HEK293 (cell line): Measurements from ENCODE around the gene HLF.

Source experiments
- CTCF ChIA-PET: fragments of 350-600 bp; formaldehyde crosslinking; extraction: SDS; loops from one replicate; lab custom pipeline; 2021; ENCODE audit warnings: antibody characterized with exemption; lab: Yijun Ruan, JAX
- POLR2A ChIA-PET: fragments of 300-600 bp; formaldehyde crosslinking; extraction: SDS; loops from one replicate; lab custom pipeline; 2020; ENCODE audit warnings: antibody characterized with exemption, inconsistent platforms; lab: Yijun Ruan, JAX
- H3K27ac ChIP-seq: fragments of 200-500 bp; sonication (Bioruptor generic); 2 replicates; pipeline ENCODE4 v1.5.1; 2014; ENCODE audit warnings: low read depth, low read length, control low read depth, inconsistent platforms; ENCODE audit errors: extremely low read depth
- H3K36me3 ChIP-seq, 2 experiments: fragments of 200-500 bp in 1 of 2; sonication (Bioruptor generic) in 1 of 2; 1 replicate in 1 of 2; 2 replicates in 1 of 2; pipeline ENCODE4 v1.5.1; 2014 to 2017; ENCODE audit warnings: inconsistent platforms in 2 of 2, low read length in 2 of 2; ENCODE audit not compliant: control insufficient read depth in 2 of 2, insufficient read depth in 1 of 2
- H3K4me1 ChIP-seq: fragments of 200-500 bp; sonication (Bioruptor generic); 2 replicates; pipeline ENCODE4 v1.5.1; 2014; ENCODE audit warnings: mild to moderate bottlenecking, low read length, inconsistent platforms; ENCODE audit not compliant: control insufficient read depth, insufficient read depth
- H3K4me3 ChIP-seq: 2 replicates; pipeline ENCODE4 v1.5.1; 2011; ENCODE audit warnings: low read depth, mild to moderate bottlenecking, control low read depth, low read length, moderate library complexity
- H3K9me3 ChIP-seq: fragments of 200-500 bp; sonication (Bioruptor generic); 2 replicates; pipeline ENCODE4 v1.5.1; 2014; ENCODE audit warnings: low read depth, low read length, inconsistent platforms; ENCODE audit not compliant: control insufficient read depth, insufficient read depth
- GLI4 ChIP-seq: fragments of 450-650 bp; formaldehyde crosslinking; IDR thresholded peaks from 2 replicates; pipeline ENCODE4 v1.5.1; 2016; ENCODE audit warnings: missing biosample characterization, missing genetic modification characterization
- PATZ1 ChIP-seq: fragments of 450-650 bp; formaldehyde crosslinking; IDR thresholded peaks from 2 replicates; pipeline ENCODE4 v1.5.1; 2016; ENCODE audit warnings: missing biosample characterization, missing genetic modification characterization
- SCRT2 ChIP-seq: fragments of 450-650 bp; formaldehyde crosslinking; IDR thresholded peaks from 2 replicates; pipeline ENCODE4 v1.5.1; 2016; ENCODE audit warnings: missing biosample characterization, missing genetic modification characterization
- ZFP37 ChIP-seq: fragments of 450-650 bp; formaldehyde crosslinking; IDR thresholded peaks from 2 replicates; pipeline ENCODE4 v1.5.1; 2016; ENCODE audit warnings: missing biosample characterization, missing genetic modification characterization
- ZNF132 ChIP-seq: fragments of 450-650 bp; formaldehyde crosslinking; IDR thresholded peaks from 2 replicates; pipeline ENCODE4 v1.5.1; 2017; ENCODE audit warnings: missing biosample characterization, missing genetic modification characterization, borderline replicate concordance
- ZNF155 ChIP-seq: fragments of 450-650 bp; formaldehyde crosslinking; IDR thresholded peaks from 2 replicates; pipeline ENCODE4 v1.5.1; 2016; ENCODE audit warnings: missing biosample characterization, missing genetic modification characterization
- ZNF292 ChIP-seq: fragments of 450-650 bp; formaldehyde crosslinking; IDR thresholded peaks from 2 replicates; pipeline ENCODE4 v1.5.1; 2016; ENCODE audit warnings: low read depth, missing biosample characterization, missing genetic modification characterization, borderline replicate concordance
- ZNF302 ChIP-seq: fragments of 450-650 bp; formaldehyde crosslinking; IDR thresholded peaks from 2 replicates; pipeline ENCODE4 v1.5.1; 2016; ENCODE audit warnings: missing biosample characterization, missing genetic modification characterization, low read depth
- ZNF354C ChIP-seq: fragments of 450-650 bp; formaldehyde crosslinking; IDR thresholded peaks from 2 replicates; pipeline ENCODE4 v1.5.1; 2016; ENCODE audit warnings: missing biosample characterization, missing genetic modification characterization, low read depth, borderline replicate concordance
- ZNF473 ChIP-seq: fragments of 450-650 bp; formaldehyde crosslinking; IDR thresholded peaks from 2 replicates; pipeline ENCODE4 v1.5.1; 2017; ENCODE audit warnings: missing biosample characterization, missing genetic modification characterization
- ZNF518A ChIP-seq: fragments of 450-650 bp; formaldehyde crosslinking; conservative IDR thresholded peaks from 2 replicates; pipeline ENCODE4 v1.5.1; 2016; ENCODE audit warnings: low read depth, missing biosample characterization, missing genetic modification characterization
- ZNF544 ChIP-seq: fragments of 450-650 bp; formaldehyde crosslinking; IDR thresholded peaks from 2 replicates; pipeline ENCODE4 v1.5.0; 2017; ENCODE audit warnings: missing biosample characterization, missing genetic modification characterization
- ZNF600 ChIP-seq: fragments of 450-650 bp; formaldehyde crosslinking; IDR thresholded peaks from 2 replicates; pipeline ENCODE4 v1.5.1; 2016; ENCODE audit warnings: missing biosample characterization, missing genetic modification characterization
- ZNF639 ChIP-seq: fragments of 450-650 bp; formaldehyde crosslinking; IDR thresholded peaks from 2 replicates; pipeline ENCODE4 v1.5.1; 2016; ENCODE audit warnings: missing biosample characterization, missing genetic modification characterization
- ZNF670 ChIP-seq: fragments of 450-650 bp; formaldehyde crosslinking; IDR thresholded peaks from 2 replicates; pipeline ENCODE4 v1.5.1; 2016; ENCODE audit warnings: missing biosample characterization, missing genetic modification characterization, low read depth
- ZNF692 ChIP-seq: fragments of 450-650 bp; formaldehyde crosslinking; IDR thresholded peaks from 2 replicates; pipeline ENCODE4 v1.5.1; 2016; ENCODE audit warnings: missing biosample characterization, missing genetic modification characterization
- ZNF791 ChIP-seq: fragments of 450-650 bp; formaldehyde crosslinking; IDR thresholded peaks from 2 replicates; pipeline ENCODE4 v1.5.1; 2016; ENCODE audit warnings: missing biosample characterization, missing genetic modification characterization

HLF gene

GRCh38 chr17:55266051-55266957 lies 1.5 kb downstream of the HLF start:
- no peaks in the 10 kb centered on the region for H3K36me3 ChIP-seq
- ChIA-PET CTCF (interaction anchor here (0.6 to 1.2 kb wide), 3 partner anchors 248 to 1429 kb away, joined by 3 to 5 read pairs (median 3); no protein-coding TSS in a partner anchor), POLR2A (interaction anchor here (2.5 kb wide), 1 partner anchor 28 kb away, joined by 11 read pairs; no protein-coding TSS in a partner anchor)
- no peak overlapping the region for H3K4me3 ChIP-seq
- no peak overlapping the region for H3K27ac ChIP-seq
- TF ChIP-seq ZNF518A (tag by site-specific recombination) (no peak), SCRT2 (tag by site-specific recombination) (peak; percentile 88)
- H3K9me3 ChIP-seq = no peaks in the 10 kb centered on the region
- H3K4me1 ChIP-seq = peaks cover 3% of the 10 kb centered on the region

GRCh38 chr17:55266958-55267688 lies 2.4 kb downstream of the HLF start:
- Histone ChIP-seq H3K36me3 (no peaks in the 10 kb centered on the region), H3K4me1 (peaks cover 3% of the 10 kb centered on the region), H3K27ac (no peak overlapping the region), H3K4me3 (no peak overlapping the region), H3K9me3 (no peaks in the 10 kb centered on the region)
- ChIA-PET POLR2A (interaction anchor here (2.5 kb wide), 1 partner anchor 29 kb away, joined by 11 read pairs; no protein-coding TSS in a partner anchor), CTCF (no interaction called here)
- TF ChIP-seq ZNF132 (no peak), ZNF354C (no peak), ZNF791 (tag by site-specific recombination) (no peak), ZFP37 (tag by site-specific recombination) (no peak), ZNF302 (tag by site-specific recombination) (no peak), GLI4 (tag by site-specific recombination) (no peak), ZNF600 (tag by site-specific recombination) (no peak)

GRCh38 chr17:55267777-55268648 lies 3.3 kb downstream of the HLF start:
- Histone ChIP-seq H3K9me3 (no peaks in the 10 kb centered on the region), H3K27ac (no peak overlapping the region), H3K36me3 (no peaks in the 10 kb centered on the region), H3K4me1 (peaks cover 3% of the 10 kb centered on the region), H3K4me3 (no peak overlapping the region)
- ChIA-PET CTCF (no interaction called here), POLR2A (no interaction called here)
- no peak for TF ChIP-seq ZNF639 (tag by site-specific recombination)
- no peak for TF ChIP-seq ZNF692 (tag by site-specific recombination)
- TF ChIP-seq ZNF292 (tag by site-specific recombination) = no peak
- TF ChIP-seq ZNF473 (tag by site-specific recombination) = no peak
- TF ChIP-seq ZNF155 (tag by site-specific recombination) = no peak
- no peak for TF ChIP-seq PATZ1 (tag by site-specific recombination)
- TF ChIP-seq ZNF544 (tag by site-specific recombination) = no peak
- no peak for TF ChIP-seq ZNF600 (tag by site-specific recombination)
- TF ChIP-seq ZNF670 (tag by site-specific recombination) = no peak
